Stimulated activated CD8-positive, alpha-beta memory T cell treated with anti-CD3 and anti-CD28 coated beads, Interleukin-12 subunit alpha, Interleukin-12 subunit beta, amount 100 ng/mL, for 1 hour (primary cell): ENCODE measurements around the gene SLC44A2.

Experiments used
- DNase-seq: peaks from one replicate; pipeline ENCODE4 v3.0.0-alpha.2; 2020; ENCODE audit warnings: low read depth

Gene SLC44A2

DNA sequence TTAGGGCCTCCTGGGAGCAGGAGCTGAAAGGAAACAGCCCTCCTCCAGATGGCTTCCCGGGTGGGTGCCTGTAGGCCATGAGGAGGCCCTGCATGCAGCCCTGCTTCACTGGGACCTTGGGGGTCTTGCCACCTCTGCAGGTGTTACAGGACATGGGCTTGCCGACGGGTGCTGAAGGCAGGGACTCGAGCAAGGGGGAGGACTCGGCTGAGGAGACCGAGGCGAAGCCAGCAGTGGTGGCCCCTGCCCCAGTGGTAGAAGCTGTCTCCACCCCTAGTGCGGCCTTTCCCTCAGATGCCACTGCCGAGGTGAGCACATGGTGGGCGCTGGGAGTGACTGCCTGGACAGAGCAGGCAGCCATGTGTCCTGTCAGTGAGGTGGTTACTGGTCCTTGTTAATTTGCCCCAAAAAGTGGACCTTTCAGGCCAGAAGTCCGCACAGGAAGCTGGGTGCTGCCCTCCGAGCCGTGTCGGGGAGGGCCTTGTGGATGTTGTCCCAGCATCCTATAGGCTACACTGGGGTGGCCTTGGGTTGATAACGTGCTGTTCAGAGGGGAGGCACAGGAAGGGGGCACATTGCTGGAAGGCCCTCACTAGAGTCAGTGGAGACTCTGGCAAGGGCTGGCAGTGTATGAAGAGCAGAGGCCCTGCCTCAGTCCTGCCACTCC, 57.2 kb downstream of the SLC44A2 start:
- no peak for DNase-seq

DNA sequence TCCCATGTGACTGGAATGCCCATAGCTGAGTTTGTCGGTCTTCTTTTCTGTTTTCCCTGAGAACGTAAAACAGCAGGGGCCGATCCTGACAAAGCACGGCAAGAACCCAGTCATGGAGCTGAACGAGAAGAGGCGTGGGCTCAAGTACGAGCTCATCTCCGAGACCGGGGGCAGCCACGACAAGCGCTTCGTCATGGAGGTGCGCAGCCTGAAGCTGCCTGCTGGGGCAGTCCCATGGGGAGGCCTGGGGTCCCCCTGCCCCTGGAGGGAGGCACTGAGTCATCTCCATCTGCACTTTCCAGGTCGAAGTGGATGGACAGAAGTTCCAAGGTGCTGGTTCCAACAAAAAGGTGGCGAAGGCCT, 57.7 kb downstream of the SLC44A2 start:
- no peak for DNase-seq

DNA sequence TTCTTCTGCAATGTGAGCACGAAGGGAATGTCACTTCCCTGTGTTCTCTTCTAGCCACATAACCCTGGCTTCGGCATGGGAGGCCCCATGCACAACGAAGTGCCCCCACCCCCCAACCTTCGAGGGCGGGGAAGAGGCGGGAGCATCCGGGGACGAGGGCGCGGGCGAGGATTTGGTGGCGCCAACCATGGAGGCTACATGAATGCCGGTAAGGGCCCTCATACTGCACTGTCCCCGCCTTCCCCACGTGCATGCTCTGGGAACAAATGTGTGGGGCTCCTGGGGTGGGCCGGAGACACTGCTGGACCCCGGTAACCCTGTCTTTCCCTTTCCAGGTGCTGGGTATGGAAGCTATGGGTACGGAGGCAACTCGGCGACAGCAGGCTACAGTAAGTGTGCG, 58.2 kb downstream of the SLC44A2 start:
- DNase-seq = no peak

DNA sequence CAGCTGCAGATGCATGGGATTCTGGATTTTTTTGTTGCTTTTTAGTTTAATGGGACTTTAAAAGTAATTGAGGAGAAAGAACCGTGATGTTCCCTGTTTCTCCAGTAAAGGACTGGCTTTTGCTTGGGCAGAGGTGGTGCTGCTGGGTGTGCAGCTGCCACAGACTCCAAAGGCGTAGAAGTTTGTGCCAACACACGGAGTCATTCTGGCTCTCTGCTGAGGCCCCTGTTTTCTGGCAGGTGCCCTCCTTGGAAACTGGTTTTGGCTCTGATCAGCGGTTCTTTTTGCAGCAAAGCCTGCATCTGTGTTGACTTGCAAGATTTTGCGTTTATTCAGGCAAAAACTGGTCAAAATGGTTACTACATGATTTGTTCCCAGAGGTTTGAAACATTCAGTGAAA, 59.9 kb downstream of the SLC44A2 start:
- no peak for DNase-seq

DNA sequence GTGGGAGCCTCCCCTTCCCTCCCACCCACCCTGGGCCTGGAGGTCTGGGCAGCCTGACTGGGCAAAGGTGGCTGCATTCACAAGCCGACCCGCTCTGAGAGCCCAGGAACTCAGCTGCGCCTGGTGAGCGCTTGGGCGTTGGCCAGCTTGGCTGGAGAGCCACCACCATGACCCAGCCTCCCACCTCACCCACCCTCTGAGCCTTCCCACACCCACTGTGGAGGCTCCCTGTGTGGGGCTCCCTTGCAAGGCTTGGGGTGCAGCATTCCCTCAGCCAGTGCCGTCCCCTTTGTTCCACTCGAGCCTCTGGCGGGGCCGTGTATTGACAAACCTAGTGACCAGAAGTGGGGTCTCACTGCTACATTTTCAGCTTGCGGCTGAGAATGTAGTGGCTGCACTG, 60.8 kb downstream of the SLC44A2 start:
- no peak for DNase-seq

DNA sequence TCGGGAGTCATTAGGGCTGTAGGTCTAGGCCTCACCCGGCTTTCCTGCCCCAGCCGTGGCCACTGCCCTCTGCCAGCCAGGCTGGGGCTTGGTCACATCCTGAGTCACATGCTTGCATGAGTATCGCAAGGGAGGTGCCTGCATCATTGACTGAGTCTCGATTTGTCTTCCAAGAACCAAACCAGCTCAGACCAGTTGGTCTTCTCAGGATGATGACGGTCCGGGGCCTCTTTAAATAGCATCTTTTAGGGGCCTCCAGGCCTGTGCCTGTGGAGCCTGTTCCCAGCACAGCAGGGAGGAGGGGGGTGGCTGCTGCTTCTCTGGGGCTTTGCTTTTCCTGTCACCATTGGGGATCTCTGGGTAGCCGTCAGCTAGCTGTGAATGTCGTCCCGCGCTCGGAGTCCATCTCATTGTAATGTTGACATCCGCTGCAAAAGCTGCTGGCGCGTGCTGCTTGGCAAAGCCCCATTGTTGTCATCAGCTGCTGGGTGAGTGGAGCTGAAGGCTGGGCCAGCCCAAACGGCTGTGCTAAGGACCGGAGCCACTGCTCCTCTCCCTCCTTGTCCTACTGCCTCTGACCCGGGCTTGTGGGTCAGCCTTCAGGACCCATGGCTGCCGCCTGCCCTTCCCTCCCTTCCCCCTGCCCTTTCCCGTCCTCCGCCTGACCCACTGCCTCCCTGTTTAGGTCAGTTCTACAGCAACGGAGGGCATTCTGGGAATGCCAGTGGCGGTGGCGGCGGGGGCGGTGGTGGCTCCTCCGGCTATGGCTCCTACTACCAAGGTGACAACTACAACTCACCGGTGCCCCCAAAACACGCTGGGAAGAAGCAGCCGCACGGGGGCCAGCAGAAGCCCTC, 61.5 kb downstream of the SLC44A2 start:
- no peak for DNase-seq

DNA sequence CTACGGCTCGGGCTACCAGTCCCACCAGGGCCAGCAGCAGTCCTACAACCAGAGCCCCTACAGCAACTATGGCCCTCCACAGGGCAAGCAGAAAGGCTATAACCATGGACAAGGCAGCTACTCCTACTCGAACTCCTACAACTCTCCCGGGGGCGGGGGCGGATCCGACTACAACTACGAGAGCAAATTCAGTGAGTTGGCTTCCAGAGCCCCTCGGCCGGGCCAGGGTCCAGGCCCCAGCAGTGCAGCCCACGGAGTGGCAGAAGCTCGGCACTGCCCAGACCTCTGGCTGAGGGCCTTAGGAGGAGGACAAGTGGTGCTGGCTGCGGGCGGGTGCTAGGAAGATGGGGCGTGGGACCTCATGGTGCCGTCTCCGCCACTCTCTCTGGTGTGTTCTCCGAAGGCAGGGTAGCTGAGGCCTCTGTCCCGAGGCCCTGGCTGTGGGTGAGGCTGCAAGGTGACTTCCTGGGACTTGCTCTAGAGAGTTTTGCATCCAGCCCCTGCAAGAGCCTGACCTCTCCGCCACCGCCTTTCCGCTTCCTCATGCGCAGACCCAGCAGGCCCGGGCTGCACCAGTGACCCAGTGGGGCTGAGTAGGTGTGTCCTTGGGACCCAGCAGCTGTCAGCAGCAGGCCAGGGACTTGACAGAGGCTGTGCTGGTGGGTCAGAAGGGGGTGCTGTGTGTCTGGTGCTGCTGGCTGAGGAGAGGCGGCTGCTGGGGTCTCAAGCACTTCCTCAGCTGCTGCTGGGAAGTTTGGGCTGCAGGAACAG, 62.4 kb downstream of the SLC44A2 start:
- no peak for DNase-seq

DNA sequence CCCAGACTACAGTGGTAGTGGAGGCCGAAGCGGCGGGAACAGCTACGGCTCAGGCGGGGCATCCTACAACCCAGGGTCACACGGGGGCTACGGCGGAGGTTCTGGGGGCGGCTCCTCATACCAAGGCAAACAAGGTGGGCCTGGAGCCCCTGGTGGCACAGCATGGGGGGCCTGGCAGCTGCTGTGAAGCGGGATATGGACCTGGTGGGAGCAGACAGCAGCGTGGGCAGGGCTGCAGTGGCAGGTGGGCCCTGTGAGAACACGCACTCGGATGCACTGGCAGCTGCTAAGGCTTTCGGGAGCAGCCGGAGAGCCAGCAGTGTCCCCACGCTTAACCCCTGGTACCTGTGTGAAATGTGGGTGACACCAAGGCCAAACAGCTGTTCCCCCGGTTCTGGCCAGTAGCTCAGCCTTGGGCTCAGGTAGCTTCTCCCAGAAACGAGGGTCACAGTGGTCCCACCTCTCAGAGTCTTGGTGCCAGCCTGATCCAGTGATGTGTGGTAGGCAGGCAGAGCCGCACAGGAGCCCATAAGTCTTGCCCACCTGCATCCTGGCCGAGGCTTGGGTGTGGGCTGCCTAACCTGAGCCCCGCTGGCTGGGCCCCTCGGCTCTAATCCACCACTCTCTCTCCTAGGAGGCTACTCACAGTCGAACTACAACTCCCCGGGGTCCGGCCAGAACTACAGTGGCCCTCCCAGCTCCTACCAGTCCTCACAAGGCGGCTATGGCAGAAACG, 63.4 kb downstream of the SLC44A2 start:
- no peak for DNase-seq

DNA sequence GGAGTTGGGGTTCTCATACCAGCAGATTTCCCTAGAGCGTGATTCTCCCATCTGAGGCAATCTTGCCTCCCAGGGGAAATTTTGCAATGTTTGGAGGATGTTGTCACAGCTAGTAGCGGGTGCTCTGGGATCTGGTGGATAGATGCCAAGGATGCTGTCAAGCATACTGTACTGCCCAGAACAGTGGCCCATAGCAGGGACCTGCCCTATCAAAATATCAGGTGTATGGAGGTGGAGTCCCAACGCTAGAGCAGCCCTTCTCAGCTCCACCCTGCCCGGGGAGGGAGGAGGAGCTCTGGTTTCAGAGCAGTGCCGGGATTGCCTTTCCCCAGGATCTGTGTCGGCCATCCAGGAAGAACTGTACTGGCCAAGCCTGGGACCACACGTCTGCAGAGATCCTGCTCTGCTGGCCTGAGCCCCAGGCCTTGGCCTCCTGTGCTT, 65.0 kb downstream of the SLC44A2 start:
- no peak for DNase-seq

DNA sequence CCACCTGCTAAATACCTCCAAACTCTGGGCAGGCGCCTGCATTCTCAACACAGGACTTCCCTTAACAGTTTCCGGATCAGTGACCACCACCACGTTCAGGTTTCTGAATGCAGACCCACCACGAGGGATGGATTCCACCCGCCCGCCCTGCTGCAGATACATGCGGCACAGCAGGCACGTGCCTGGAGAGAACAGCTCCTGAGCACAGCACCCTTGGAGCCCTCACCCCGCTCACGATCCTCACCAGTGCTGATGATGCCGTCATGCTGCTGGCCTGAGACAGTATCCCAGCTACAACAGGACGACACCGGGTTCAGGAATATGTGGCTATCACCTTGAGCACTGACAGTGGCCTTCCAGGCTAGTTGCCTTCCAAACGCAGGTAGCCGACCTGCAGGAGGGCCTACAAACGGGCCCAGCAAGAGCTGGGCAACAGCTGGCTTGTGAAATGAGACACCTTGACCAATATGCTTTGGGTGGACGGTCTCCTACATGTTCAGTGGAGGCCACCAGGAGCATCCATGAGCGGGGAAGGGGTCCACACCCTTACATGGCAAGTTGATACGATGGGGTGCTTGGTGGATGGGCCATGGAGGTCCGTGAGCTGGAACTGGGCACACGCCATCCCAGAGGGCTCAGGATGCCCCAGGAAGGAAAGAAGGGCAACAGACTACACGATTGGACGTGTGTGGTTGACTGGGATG, 66.0 kb downstream of the SLC44A2 start:
- DNase-seq = no peak

DNA sequence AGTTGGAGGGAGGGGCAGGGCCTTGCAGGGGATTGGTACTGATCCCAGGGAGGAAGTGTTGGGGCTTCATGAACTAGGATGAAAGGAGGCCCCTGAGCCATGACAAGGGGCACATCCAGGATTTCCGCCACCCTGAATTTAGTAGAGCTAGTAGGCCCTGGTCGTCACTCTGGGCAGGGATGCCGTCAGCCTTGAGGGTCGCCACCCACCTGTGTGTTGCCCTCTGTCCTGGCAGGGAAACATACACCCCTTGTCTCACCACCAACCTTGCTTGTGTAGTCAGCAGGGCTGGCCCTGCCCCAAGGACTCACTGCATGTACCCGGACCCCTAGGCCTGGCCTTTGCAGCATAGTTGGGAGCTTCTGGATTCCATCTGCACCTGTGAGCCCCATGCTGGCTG, 66.5 kb downstream of the SLC44A2 start:
- no peak for DNase-seq

DNA sequence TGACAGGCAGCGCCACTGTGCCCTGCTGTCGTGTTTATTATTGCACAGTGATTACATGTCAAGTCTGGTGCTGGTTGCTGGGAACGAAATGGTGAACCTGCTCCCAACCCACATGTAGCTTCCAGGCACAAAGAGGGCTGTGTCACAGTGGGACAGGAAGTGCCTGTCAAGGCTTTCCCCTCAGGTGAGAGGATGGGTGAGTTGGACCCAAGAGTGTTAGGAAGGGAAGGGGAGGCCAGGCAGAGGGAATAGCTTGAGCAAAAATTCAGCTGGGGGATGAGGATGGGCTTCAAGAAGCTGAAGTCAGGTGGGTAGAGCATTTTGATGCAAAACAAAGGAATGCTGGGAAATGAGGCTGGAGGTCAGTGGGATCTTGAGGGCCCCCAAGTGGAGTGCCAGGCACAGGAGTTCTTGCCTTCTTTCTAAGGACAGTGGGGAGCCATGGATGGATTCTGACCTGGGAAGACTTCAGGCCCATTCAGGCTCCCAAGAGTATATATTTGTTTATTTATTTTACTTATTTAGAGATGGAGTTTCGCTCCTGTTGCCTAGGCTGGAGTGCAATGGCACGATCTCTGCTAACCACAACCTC, 67.4 kb downstream of the SLC44A2 start:
- no peak for DNase-seq
